Neural progenitor cell (in vitro differentiated cells): Measurements from ENCODE around the gene INPP5E. TPM values are rescaled to one million over a fixed set of nuclear protein-coding genes. Genes with fewer than 3 reads are reported as not detected.

Source experiments
- DNase-seq: peaks from one replicate; pipeline ENCODE4 v3.0.0-alpha.2; 2016; ENCODE audit warnings: low spot score
- H2AFZ ChIP-seq: fragments of 200-600 bp; sonication (generic); replicated peaks from 2 replicates; pipeline ENCODE4 v1.6.1; 2016; ENCODE audit warnings: antibody characterized with exemption
- H3F3A ChIP-seq: fragments of 200-600 bp; sonication (generic); 2 replicates; pipeline ENCODE4 v1.6.1; 2016; ENCODE audit warnings: antibody characterized with exemption, low read depth
- H3K27ac ChIP-seq: fragments of 200-600 bp; sonication (generic); 2 replicates; pipeline ENCODE4 v1.5.1; 2016; ENCODE audit warnings: mild to moderate bottlenecking
- H3K27me3 ChIP-seq: fragments of 200-600 bp; sonication (generic); 2 replicates; pipeline ENCODE4 v1.6.1; 2016; ENCODE audit warnings: mild to moderate bottlenecking, moderate library complexity
- H3K36me3 ChIP-seq: fragments of 200-600 bp; sonication (generic); 2 replicates; pipeline ENCODE4 v1.5.1; 2016
- H3K4me1 ChIP-seq: fragments of 200-600 bp; sonication (generic); 2 replicates; pipeline ENCODE4 v1.6.1; 2016; ENCODE audit warnings: mixed run types
- H3K4me2 ChIP-seq: fragments of 200-600 bp; sonication (generic); 2 replicates; pipeline ENCODE4 v1.6.1; 2016
- H3K4me3 ChIP-seq: fragments of 200-600 bp; sonication (generic); 2 replicates; pipeline ENCODE4 v1.5.1; 2016
- H3K79me2 ChIP-seq: fragments of 200-600 bp; sonication (generic); 2 replicates; pipeline ENCODE4 v1.6.1; 2016; ENCODE audit warnings: low read depth
- H3K9ac ChIP-seq: fragments of 200-600 bp; sonication (generic); 2 replicates; pipeline ENCODE4 v1.6.1; 2016
- H3K9me3 ChIP-seq: fragments of 200-600 bp; sonication (generic); 2 replicates; pipeline ENCODE4 v1.5.1; 2016; ENCODE audit warnings: low read depth
- H4K20me1 ChIP-seq: fragments of 200-600 bp; sonication (generic); 2 replicates; pipeline ENCODE4 v1.6.1; 2016; ENCODE audit warnings: low read depth
- H3K27ac Mint-ChIP-seq: 3 replicates; pipeline ENCODE4 v1.8.0; 2021; ENCODE audit warnings: mixed read lengths
- H3K27me3 Mint-ChIP-seq: 2 replicates; pipeline ENCODE4 v1.8.0; 2022; ENCODE audit warnings: low read depth, mild to moderate bottlenecking, inconsistent platforms, moderate library complexity, mixed read lengths; ENCODE audit not compliant: insufficient read depth
- H3K36me3 Mint-ChIP-seq: 3 replicates; pipeline ENCODE4 v1.8.0; 2021; ENCODE audit warnings: mixed read lengths
- H3K4me1 Mint-ChIP-seq: 3 replicates; pipeline ENCODE4 v1.8.0; 2021; ENCODE audit warnings: mixed read lengths
- H3K4me3 Mint-ChIP-seq: 3 replicates; pipeline ENCODE4 v1.8.0; 2021; ENCODE audit warnings: mild to moderate bottlenecking, moderate library complexity, mixed read lengths
- H3K9me3 Mint-ChIP-seq: 3 replicates; pipeline ENCODE4 v1.8.0; 2020; ENCODE audit warnings: mixed read lengths
- CTCF ChIP-seq: fragments of 200-600 bp; sonication (generic); IDR thresholded peaks from 2 replicates; pipeline ENCODE4 v1.5.1; 2017; ENCODE audit warnings: antibody characterized with exemption, mild to moderate bottlenecking
- EZH2 ChIP-seq: fragments of 200-600 bp; sonication (generic); IDR thresholded peaks from 2 replicates; pipeline ENCODE4 v1.6.1; 2017; ENCODE audit warnings: antibody characterized with exemption, mild to moderate bottlenecking, moderate library complexity
- EZH2phosphoT487 ChIP-seq: fragments of 200-600 bp; sonication (generic); IDR thresholded peaks from 2 replicates; pipeline ENCODE4 v1.6.1; 2017; ENCODE audit warnings: antibody characterized with exemption
- total RNA-seq: library from RNA; depleted of rRNA; stranded (reverse); fragments of >200 nt; gene quantifications from 2 replicates; pipeline ENCODE4 v1.2.3, GENCODE V29; 2015; ENCODE audit warnings: low replicate concordance

INPP5E gene
- total RNA-seq, 1 donor from 2014 or later, result 8.8 TPM

GRCh38 chr9:136447173-136447778 lies 7.6 kb upstream of the INPP5E start:
- H3K4me1 ChIP-seq, result no peaks in the 10 kb centered on the region
- no peak for TF ChIP-seq EZH2
- no peak for TF ChIP-seq EZH2phosphoT487
- TF ChIP-seq CTCF, result no peak
- no peak overlapping the region for H3K9ac ChIP-seq
- H3K4me3 ChIP-seq, result no peak overlapping the region
- Mint-ChIP-seq H3K27me3 (peaks cover 3% of the 10 kb centered on the region), H3K27ac (no peak overlapping the region), H3K9me3 (no peaks in the 10 kb centered on the region), H3K36me3 (peaks cover 31% of the 10 kb centered on the region), H3K4me3 (no peak overlapping the region), H3K4me1 (no peaks in the 10 kb centered on the region)
- H3F3A ChIP-seq, result no peaks in the 10 kb centered on the region
- no peak overlapping the region for H2AFZ ChIP-seq
- no peak overlapping the region for H3K4me2 ChIP-seq
- no peak overlapping the region for H3K27ac ChIP-seq
- H3K9me3 ChIP-seq, result no peaks in the 10 kb centered on the region
- H3K27me3 ChIP-seq, result no peaks in the 10 kb centered on the region
- DNase-seq, result no peak
- peaks cover 9% of the 10 kb centered on the region for H4K20me1 ChIP-seq
- no peaks in the 10 kb centered on the region for H3K36me3 ChIP-seq
- H3K79me2 ChIP-seq, result no peaks in the 10 kb centered on the region

GRCh38 chr9:136445799-136446198 lies 6.2 kb upstream of the INPP5E start:
- Histone ChIP-seq H3K79me2 (no peaks in the 10 kb centered on the region), H3F3A (peaks cover 11% of the 10 kb centered on the region), H3K4me2 (no peak overlapping the region), H2AFZ (no peak overlapping the region), H3K9ac (no peak overlapping the region), H3K4me1 (no peaks in the 10 kb centered on the region), H3K27me3 (no peaks in the 10 kb centered on the region), H3K4me3 (no peak overlapping the region), H3K9me3 (no peaks in the 10 kb centered on the region), H4K20me1 (peaks cover 6% of the 10 kb centered on the region), H3K36me3 (no peaks in the 10 kb centered on the region), H3K27ac (no peak overlapping the region)
- Mint-ChIP-seq H3K9me3 (no peaks in the 10 kb centered on the region), H3K4me1 (no peaks in the 10 kb centered on the region), H3K36me3 (peaks cover 33% of the 10 kb centered on the region), H3K27ac (no peak overlapping the region), H3K27me3 (peaks cover 6% of the 10 kb centered on the region), H3K4me3 (no peak overlapping the region)
- DNase-seq, result no peak
- no peak for TF ChIP-seq EZH2phosphoT487
- no peak for TF ChIP-seq EZH2
- TF ChIP-seq CTCF, result no peak

- no peaks in the 10 kb centered on the region for H3K9me3 Mint-ChIP-seq
- Histone ChIP-seq H2AFZ (no peak overlapping the region), H4K20me1 (peaks cover 16% of the 10 kb centered on the region)
Observed at GRCh38 chr9:136444102-136444501, 4.5 kb upstream of the INPP5E start.

More at GRCh38 chr9:136444102-136444501, 4.5 kb upstream of the INPP5E start:
- Mint-ChIP-seq H3K4me3 (no peak overlapping the region), H3K27me3 (peaks cover 9% of the 10 kb centered on the region), H3K4me1 (no peaks in the 10 kb centered on the region), H3K27ac (no peak overlapping the region), H3K36me3 (peaks cover 28% of the 10 kb centered on the region)
- no peaks in the 10 kb centered on the region for H3K4me1 ChIP-seq
- H3K79me2 ChIP-seq, result peaks cover 2% of the 10 kb centered on the region
- H3K9ac ChIP-seq, result no peak overlapping the region
- H3K4me2 ChIP-seq, result no peak overlapping the region
- no peaks in the 10 kb centered on the region for H3K36me3 ChIP-seq
- no peak for TF ChIP-seq CTCF
- TF ChIP-seq EZH2phosphoT487, result no peak
- TF ChIP-seq EZH2, result no peak
- H3K9me3 ChIP-seq, result no peaks in the 10 kb centered on the region
- peaks cover 22% of the 10 kb centered on the region for H3F3A ChIP-seq
- no peak overlapping the region for H3K4me3 ChIP-seq
- H3K27me3 ChIP-seq, result no peaks in the 10 kb centered on the region
- DNase-seq, result no peak
- H3K27ac ChIP-seq, result no peak overlapping the region
